ENCODE results near the gene GIMAP4.
"Not testable (repeated sequence)": the region's sequence is repeated elsewhere in the genome, so short reads cannot be mapped to it uniquely, and the experiment has no call there.

GIMAP4 gene

GRCh38 chr7:150610233-150610632 is 43.0 kb downstream of the GIMAP4 start:
- H3K9me3 Mint-ChIP-seq, result peaks cover 11% of the 10 kb centered on the region
- peak overlapping the region; percentile 84 for H3K27ac Mint-ChIP-seq
- H3K4me1 Mint-ChIP-seq (ENCODE audit: low read depth), result peaks cover 78% of the 10 kb centered on the region
- H3K4me3 Mint-ChIP-seq, result no peak overlapping the region
- H3K36me3 Mint-ChIP-seq (ENCODE audit: low read depth), result peaks cover 12% of the 10 kb centered on the region
- no peaks in the 10 kb centered on the region for H3K27me3 Mint-ChIP-seq

DNA sequence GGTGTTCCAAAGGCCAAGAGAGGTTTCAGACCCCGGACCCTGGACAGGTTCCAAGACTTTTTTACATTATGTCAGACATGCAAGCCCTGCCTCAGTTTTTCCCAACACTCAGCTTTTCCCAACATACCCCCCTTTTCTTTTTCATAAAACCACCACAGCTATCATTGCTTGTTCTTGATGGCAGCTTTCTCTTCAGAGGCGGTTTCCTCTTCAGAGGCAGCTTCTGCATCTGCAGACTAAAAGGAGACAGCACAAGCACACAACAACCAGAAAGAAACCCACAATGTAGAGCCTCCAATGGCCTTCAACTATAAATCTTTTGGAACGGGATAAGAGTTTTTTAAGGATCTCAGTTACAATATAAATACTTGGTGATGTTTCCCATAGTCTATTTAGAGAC is 45.7 kb downstream of the GIMAP4 start:
- Mint-ChIP-seq H3K4me3 (no peak overlapping the region), H3K9me3 (peaks cover 7% of the 10 kb centered on the region), H3K4me1 (ENCODE audit: low read depth) (peaks cover 63% of the 10 kb centered on the region), H3K27me3 (no peaks in the 10 kb centered on the region), H3K36me3 (ENCODE audit: low read depth) (peaks cover 12% of the 10 kb centered on the region), H3K27ac (no peak overlapping the region)

- no peak overlapping the region for H3K4me3 Mint-ChIP-seq
Measured at GRCh38 chr7:150613880-150614279, 46.7 kb downstream of the GIMAP4 start.

GRCh38 chr7:150614426-150614825 is 47.2 kb downstream of the GIMAP4 start:
- peaks cover 18% of the 10 kb centered on the region for H3K36me3 Mint-ChIP-seq (ENCODE audit: low read depth)
- H3K4me3 Mint-ChIP-seq, H3K9me3 Mint-ChIP-seq, H3K27me3 Mint-ChIP-seq, H3K27ac Mint-ChIP-seq: not testable (repeated sequence)
- H3K4me1 Mint-ChIP-seq (ENCODE audit: low read depth), result peaks cover 53% of the 10 kb centered on the region

More at GRCh38 chr7:150613880-150614279, 46.7 kb downstream of the GIMAP4 start:
- Mint-ChIP-seq H3K27me3 (no peaks in the 10 kb centered on the region), H3K4me1 (ENCODE audit: low read depth) (peaks cover 54% of the 10 kb centered on the region), H3K27ac (peak overlapping the region; percentile 7), H3K36me3 (ENCODE audit: low read depth) (peaks cover 18% of the 10 kb centered on the region), H3K9me3 (peaks cover 7% of the 10 kb centered on the region)

DNA sequence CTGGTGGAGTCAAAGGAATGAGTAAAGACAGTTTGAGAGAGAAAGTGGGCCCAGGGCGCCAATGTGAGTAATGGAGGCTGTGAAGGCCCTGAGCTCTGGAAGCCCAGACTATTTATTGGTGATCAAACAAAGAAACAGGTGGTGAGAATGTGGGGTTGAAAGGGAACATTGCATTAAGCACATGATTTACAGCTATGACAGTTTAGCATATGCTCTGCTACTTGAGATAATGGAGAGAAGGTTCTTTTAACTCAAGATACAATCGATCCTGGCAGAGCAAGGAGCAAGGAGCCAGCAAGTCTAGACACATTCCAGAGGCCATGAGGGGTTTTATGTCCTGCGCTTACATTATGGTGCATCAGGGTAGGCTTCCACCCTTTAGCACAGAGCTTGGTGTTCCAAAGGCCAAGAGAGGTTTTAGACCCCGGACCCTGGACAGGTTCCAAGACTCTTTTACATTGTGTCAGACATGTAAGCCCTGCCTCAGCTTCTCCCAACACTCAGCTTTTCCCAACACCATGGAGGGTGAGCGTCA is 48.1 kb downstream of the GIMAP4 start:
- not testable (repeated sequence) for H3K27me3 Mint-ChIP-seq, H3K9me3 Mint-ChIP-seq, H3K4me3 Mint-ChIP-seq
- peaks cover 17% of the 10 kb centered on the region for H3K36me3 Mint-ChIP-seq (ENCODE audit: low read depth)
- peaks cover 53% of the 10 kb centered on the region for H3K4me1 Mint-ChIP-seq (ENCODE audit: low read depth)
- H3K27ac Mint-ChIP-seq, result peak overlapping the region; percentile 9

- no peak overlapping the region for H3K4me3 Mint-ChIP-seq
- no peaks in the 10 kb centered on the region for H3K27me3 Mint-ChIP-seq
- H3K9me3 Mint-ChIP-seq, result no peaks in the 10 kb centered on the region
- H3K36me3 Mint-ChIP-seq (ENCODE audit: low read depth), result peaks cover 20% of the 10 kb centered on the region
- peaks cover 42% of the 10 kb centered on the region for H3K4me1 Mint-ChIP-seq (ENCODE audit: low read depth)
- peak overlapping the region; percentile 24 for H3K27ac Mint-ChIP-seq
Measured at GRCh38 chr7:150620061-150620460, 52.9 kb downstream of the GIMAP4 start.

- peak overlapping the region; percentile 79 for H3K27ac Mint-ChIP-seq
- H3K4me3 Mint-ChIP-seq, result peak overlapping the region; percentile 9
- H3K9me3 Mint-ChIP-seq, result no peaks in the 10 kb centered on the region
- H3K4me1 Mint-ChIP-seq (ENCODE audit: low read depth), result peaks cover 39% of the 10 kb centered on the region
- peaks cover 28% of the 10 kb centered on the region for H3K36me3 Mint-ChIP-seq (ENCODE audit: low read depth)
- no peaks in the 10 kb centered on the region for H3K27me3 Mint-ChIP-seq
Measured at GRCh38 chr7:150620617-150621371, 53.6 kb downstream of the GIMAP4 start.

GRCh38 chr7:150621376-150621775 is 54.2 kb downstream of the GIMAP4 start:
- H3K9me3 Mint-ChIP-seq, result no peaks in the 10 kb centered on the region
- peaks cover 34% of the 10 kb centered on the region for H3K36me3 Mint-ChIP-seq (ENCODE audit: low read depth)
- H3K27ac Mint-ChIP-seq, result peak overlapping the region; percentile 79
- peak overlapping the region; percentile 9 for H3K4me3 Mint-ChIP-seq
- peaks cover 39% of the 10 kb centered on the region for H3K4me1 Mint-ChIP-seq (ENCODE audit: low read depth)
- H3K27me3 Mint-ChIP-seq, result no peaks in the 10 kb centered on the region

All from stimulated activated naive CD8-positive, alpha-beta T cell treated with anti-CD3 and anti-CD28 coated beads, Interleukin-15, Interleukin-2, amounts not matched to agents 100 ng/mL and 50 ng/mL, for 24 hours (primary cell).